ENCODE data around the gene SMIM27.
"Not testable (repeated sequence)": the region's sequence is repeated elsewhere in the genome, so short reads cannot be mapped to it uniquely, and the experiment has no call there.

SMIM27 gene

DNA sequence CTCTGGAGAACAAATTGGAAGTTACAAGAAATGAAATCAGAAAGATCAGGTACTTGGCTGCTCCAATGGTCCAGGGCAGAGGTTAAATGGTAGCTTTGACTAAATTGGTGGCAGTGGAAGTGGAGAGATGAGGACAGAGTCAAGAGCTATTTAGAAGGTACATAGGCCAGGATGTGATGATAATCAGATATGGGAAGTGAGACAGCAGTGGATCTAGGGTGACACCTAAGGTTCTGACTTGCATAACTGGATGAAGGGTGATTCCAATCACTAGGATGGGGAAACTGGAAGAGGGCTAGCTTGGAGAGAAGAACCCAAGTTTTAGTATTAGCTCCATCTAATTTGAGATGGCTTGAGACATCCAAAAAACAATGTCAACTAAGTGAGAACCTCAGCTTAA is 44.8 kb downstream of the SMIM27 start:
- DNase-seq (no peak), ATAC-seq (no peak)

GRCh38 chr9:32599021-32599420 is 46.9 kb downstream of the SMIM27 start:
- ATAC-seq, DNase-seq: not testable (repeated sequence)
